HG03064 (cell line): ENCODE measurements around the gene PRR16.

ENCODE experiments used
- ATAC-seq: cut with Tn5 transposase; IDR thresholded peaks from one replicate; pipeline ENCODE4 v1.9.1; 2021; ENCODE audit warnings: low read depth; ENCODE audit not compliant: unreplicated experiment

The PRR16 gene

GRCh38 chr5:120461251-120461650 lies 2.8 kb upstream of the PRR16 start:
- no peak for ATAC-seq

DNA sequence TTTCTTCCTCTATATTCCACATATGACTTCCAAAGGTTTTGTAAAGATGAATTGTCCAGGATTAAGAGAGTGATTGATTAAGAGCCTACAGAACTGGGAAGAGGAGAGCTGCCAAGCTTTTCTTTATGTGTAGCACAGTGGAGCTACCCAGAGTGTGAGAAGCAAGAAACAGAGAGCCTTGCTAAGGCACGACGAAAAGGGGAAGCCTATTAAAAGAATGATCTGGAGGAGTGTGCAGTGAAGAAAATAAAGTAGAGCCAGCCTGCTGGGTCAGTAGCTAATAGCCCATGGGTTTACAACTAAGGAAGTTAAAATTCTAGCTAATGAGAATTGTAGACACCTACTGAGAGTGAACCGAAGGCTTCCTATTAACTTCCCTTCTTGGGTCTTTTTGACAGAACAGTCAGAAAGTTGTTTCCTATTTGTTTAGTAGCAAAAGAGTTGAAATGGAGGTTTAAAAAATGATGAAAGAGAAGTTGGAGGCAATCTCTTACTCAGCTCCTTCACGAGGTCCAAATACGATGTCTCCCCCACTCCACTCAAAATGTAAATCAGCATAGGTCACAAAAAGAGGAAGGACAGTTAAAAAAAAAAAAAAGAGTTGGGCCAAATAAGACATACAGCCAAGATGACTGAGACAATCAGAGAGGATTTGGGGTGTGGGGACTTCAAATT lies 957 bp upstream of the PRR16 start:
- ATAC-seq, result no peak

GRCh38 chr5:120464627-120465435 lies 731 bp downstream of the PRR16 start:
- no peak for ATAC-seq

DNA sequence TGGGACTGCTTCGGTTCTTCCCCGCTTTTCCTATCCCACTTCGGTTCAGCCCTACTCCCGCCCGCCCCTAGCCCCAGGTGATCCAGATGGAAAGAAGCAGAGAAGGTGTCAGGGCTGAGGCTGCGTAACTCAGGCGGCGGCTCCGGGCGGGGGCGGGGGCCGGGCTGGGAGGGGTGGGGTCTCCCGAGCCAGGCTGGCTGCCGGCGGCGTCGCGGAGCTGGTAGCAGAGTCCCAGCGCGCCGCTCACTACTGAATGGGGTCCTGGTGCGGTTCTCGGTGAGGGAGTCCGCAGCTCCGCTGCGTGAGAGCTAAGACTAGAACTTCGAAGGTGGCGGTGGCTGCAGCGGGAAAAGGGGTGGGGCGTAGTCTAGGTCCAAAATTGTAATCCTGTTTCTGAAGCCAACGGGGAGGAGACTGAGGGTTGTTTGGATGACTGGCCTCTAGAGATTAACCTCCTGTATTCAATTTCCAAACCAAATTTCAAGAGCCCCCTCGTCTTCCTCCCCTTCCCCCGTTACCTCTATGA lies 1.4 kb downstream of the PRR16 start:
- ATAC-seq, result no peak

DNA sequence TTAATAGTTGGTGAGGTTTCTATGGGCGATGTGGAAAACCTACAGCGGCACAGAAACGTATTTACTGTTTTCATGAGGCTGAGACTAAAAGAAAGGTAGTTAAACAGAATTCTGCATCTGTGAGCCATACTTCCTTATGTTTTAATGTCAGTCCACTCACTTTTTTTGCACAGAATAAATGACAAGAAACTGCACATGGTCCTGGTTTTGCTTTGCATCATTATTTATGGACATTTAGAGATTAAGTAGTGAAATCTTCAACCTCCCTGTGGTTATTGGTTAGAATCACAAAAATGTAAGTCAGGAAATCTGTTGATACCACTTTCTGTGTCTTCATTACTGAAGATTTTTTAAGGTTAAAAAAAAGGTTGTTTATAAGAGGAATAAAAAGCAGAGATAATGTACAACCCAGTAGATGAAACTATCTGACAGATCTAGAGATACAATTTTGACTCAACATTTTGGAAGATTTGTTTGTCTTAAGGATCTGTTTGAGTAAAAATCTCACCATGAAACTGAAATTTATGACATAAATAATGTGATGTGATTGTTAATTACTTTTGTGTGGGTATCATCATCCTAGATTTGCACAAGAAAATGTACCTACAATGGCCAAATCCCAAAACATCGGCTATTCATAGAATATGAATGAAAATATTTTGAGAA lies 2.4 kb downstream of the PRR16 start:
- ATAC-seq, result no peak

DNA sequence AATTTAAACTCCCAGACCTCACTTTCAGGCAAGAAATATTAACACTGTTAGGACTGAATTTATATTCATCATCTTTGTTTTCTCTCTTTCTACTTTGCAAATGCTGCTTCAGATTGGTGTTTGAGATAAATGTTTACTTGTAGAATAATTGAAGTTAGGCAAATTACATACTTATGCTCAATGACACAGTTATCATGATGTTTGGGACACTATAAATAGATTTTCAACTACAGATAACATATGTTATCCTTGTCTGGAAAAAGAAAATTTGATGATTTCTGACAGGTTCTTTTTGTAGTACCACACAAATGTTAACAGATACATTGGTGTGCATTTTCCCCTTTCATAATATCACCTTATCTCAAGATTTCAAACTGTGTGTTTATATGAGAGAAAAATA lies 7.9 kb downstream of the PRR16 start:
- no peak for ATAC-seq

DNA sequence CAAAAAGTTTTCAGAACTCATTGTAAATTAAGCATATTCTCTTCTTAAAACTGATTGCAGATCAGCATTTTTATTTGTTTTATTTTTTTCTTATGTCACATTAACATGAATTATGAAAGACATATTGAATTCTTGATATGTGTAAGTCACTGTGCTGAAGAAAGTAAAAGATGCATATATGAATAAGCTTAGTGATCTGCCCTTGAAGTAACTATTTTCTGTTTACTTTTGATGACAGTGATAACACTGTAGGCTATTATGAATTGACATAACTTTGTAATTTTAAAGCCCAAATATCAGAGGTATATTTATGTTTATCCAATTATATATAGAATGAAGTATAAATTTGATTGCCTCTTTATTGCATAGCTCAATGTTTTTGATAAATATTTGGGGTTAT lies 8.8 kb downstream of the PRR16 start:
- no peak for ATAC-seq

- no peak for ATAC-seq
Observed at GRCh38 chr5:120473332-120473731, 9.2 kb downstream of the PRR16 start.

DNA sequence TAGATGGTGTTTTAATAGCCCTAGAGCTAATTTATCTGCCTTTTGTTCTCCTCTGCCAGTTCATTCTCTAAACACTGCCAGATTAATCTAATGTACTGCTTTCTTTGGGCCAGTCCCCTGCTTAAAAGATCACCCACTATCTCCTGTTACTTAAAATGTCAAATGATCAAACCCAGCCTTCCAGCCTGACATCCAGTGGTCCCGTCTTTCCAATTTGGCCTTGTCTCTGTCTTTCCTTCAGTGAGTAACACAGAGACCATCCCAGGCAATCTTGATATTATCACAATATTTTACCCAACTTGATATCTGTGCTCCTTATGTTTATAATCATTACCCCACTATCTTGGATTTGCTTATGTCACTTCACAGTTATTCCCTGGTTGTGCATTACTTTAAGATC lies 12.0 kb downstream of the PRR16 start:
- no peak for ATAC-seq

DNA sequence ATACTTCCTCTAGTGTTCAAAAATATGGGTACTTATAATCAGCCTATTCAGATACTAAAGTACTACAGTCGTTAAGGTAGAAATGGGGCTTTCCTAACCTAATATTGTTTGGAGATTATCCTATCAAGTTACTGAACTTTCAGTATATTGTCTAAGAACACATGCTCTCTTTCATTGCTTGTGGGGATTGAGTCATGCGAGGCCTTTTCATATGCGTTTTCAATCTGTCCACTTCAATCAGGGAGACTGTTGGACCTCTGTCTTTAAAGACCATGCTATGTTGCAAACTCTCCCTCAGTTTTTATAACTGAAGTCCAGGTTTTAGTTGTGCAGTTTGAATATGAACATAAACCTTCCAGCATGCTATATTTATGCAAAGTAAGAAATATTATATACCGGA lies 15.0 kb downstream of the PRR16 start:
- ATAC-seq, result no peak

GRCh38 chr5:120499876-120500563 lies 35.9 kb downstream of the PRR16 start:
- no peak for ATAC-seq

- no peak for ATAC-seq
Observed at GRCh38 chr5:120502531-120502930, 38.4 kb downstream of the PRR16 start.

DNA sequence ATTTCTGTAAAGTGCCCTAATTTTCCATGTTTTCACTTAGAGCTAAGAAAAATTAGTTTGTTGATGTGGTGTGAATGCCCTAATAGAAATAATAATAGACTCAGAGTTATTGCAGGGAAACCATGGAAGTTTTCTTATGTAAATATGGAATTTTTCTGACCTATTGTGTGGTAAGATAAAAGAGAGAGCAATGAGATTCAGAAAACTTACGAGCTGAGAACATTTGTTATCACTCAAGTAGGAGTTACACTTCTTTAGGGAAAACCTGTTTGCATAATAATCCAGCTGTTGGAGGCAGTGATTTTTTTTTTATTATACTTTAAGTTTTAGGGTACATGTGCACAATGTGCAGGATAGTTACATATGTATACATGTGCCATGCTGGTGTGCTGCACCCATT lies 39.2 kb downstream of the PRR16 start:
- no peak for ATAC-seq

DNA sequence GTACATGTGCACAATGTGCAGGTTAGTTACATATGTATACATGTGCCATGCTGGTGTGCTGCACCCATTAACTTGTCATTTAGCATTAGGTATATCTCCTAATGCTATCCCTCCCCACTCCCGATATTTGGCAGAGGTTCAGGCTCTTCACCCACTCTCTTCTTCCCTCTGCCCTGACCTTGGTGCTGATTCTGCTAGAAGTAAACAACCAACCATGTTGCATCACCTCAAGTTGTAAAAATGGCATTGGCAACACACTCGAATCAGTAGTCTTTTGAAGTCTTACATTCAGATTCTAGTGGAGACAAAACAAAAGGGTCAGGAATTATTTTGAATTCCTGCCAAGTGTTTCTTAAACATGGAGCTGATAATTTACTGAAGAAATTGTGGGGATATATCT lies 40.0 kb downstream of the PRR16 start:
- no peak for ATAC-seq

DNA sequence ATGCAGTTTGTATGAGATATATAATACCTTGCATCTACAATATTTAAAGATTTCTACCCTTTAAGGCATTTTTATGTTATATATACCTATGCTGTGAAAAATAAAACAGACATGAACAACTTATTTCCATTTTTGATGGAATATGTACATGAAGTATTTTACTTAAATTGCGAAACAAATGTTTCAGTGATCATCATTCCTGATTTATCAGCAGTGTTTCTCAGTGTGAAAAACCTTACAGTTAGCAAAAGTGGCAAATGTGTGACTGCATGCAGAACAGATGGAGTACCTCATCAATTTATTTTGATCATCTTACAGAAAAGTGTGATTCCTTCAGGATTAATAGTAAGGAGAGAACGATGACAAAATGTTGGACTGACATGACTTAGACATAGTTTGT lies 43.1 kb downstream of the PRR16 start:
- no peak for ATAC-seq

DNA sequence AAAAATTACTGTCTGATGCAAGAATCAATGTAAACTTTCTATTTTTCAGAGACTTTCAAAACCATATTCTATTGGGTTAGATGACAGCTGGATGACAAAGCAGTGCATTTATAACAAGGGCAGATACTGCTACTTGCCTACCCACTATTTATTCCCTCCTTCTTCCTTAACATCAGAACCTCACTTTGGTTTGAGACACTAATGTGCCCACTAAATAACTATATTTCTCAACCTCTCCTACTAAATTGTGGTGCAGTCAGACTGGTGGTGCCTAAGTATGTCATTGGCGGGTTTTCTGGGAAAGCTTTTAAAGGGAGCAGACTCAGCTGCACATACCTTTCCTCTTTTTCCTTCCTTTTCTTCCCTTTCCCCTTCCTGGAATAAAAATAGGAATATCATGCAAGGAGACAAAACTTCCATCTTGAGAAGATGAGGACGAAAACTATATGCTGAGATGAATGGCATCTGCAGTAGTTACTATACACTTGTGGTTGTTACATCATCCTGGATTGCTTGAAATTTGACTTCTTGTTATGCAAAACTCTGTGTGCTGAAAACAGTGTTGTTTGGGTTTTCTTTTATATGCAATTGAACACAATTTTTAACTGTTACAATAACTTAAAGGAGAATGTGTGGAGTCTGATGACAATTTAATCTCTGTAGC lies 43.8 kb downstream of the PRR16 start:
- ATAC-seq, result no peak

- ATAC-seq, result no peak
Observed at GRCh38 chr5:120509053-120509452, 45.0 kb downstream of the PRR16 start.

DNA sequence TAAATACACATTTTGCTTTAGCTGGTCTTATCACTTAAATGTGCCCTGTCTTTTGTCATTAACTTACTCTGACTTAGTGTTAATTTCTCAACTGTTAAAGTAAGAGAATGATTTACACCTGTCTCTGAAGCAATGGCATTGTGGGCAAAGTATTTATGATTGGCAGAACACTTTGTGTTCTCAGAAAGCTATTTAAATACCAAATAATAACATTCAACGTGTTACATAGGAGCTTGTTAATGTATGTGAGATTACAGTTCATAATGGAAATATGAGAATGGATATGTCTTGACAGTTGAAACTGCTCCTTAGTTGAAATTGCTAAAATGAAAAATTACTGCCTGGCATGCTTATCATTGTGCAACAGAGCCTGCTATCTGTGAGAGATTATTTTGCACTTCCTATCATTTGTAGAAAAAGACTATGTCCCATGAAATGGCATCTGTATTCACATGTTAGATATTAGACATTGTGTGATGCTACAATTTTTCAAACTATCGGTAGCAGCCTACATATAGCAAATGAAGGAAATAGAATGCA lies 46.1 kb downstream of the PRR16 start:
- ATAC-seq, result no peak

GRCh38 chr5:120510994-120511686 lies 47.0 kb downstream of the PRR16 start:
- no peak for ATAC-seq

GRCh38 chr5:120512068-120512467 lies 48.0 kb downstream of the PRR16 start:
- no peak for ATAC-seq
